Suprapubic skin (tissue), 4 donors: ENCODE measurements around the gene RAB25. TPM values are rescaled to one million over a fixed set of nuclear protein-coding genes. Genes with fewer than 3 reads are reported as not detected.

Experiments
- DNase-seq, 2 donors: peaks; one replicate each; pipeline ENCODE4 v3.0.0-alpha.2; 2019; ENCODE audit warnings: low spot score in 2 of 2
- H3K27ac ChIP-seq: fragments of 200-600 bp; sonication (generic); one replicate; pipeline ENCODE4 v1.5.1; 2019
- H3K27me3 ChIP-seq: fragments of 200-600 bp; sonication (generic); one replicate; pipeline ENCODE4 v1.5.1; 2019
- H3K36me3 ChIP-seq: fragments of 200-600 bp; sonication (generic); one replicate; pipeline ENCODE4 v1.5.1; 2019
- H3K4me1 ChIP-seq: fragments of 200-600 bp; sonication (generic); one replicate; pipeline ENCODE4 v1.5.1; 2019
- H3K4me3 ChIP-seq: fragments of 200-600 bp; sonication (generic); one replicate; pipeline ENCODE4 v1.5.1; 2019; ENCODE audit warnings: mild to moderate bottlenecking
- H3K9me3 ChIP-seq: fragments of 200-600 bp; sonication (generic); one replicate; pipeline ENCODE4 v1.5.1; 2019
- CTCF ChIP-seq, 2 donors: fragments of 200-600 bp in 1 of 2; fragments of 450-650 bp in 1 of 2; sonication (generic) in 1 of 2; IDR thresholded peaks; one replicate each; pipeline ENCODE4 v1.5.1; 2016 to 2019; ENCODE audit warnings: antibody characterized with exemption in 2 of 2, mild to moderate bottlenecking in 1 of 2, moderate library complexity in 1 of 2
- EP300 ChIP-seq: sonication (generic); formaldehyde crosslinking; IDR thresholded peaks from one replicate; pipeline ENCODE4 v1.6.1; 2017; ENCODE audit warnings: antibody characterized with exemption
- POLR2A ChIP-seq, 2 donors: fragments of 450-650 bp; IDR thresholded peaks; one replicate each; pipeline ENCODE4 v1.6.1; 2017; ENCODE audit warnings: antibody characterized with exemption in 2 of 2, mild to moderate bottlenecking in 2 of 2, moderate library complexity in 2 of 2
- POLR2AphosphoS5 ChIP-seq, 3 donors: sonication (generic); formaldehyde crosslinking; IDR thresholded peaks; one replicate each; pipeline ENCODE4 v1.6.1; 2017; ENCODE audit warnings: antibody characterized with exemption in 3 of 3
- WGBS: methylation state at CpG from one replicate; pipeline ENCODE4 v1.1.5; 2018; 5-methylcytosine and 5-hydroxymethylcytosine counted together
- total RNA-seq, 4 donors: library from RNA; depleted of rRNA; stranded (reverse); fragments of >200 nt; gene quantifications; one replicate each; pipeline ENCODE4 v1.1.0, GENCODE V29; 2016

The RAB25 gene
- total RNA-seq, 4 donors from 2014 or later: 150 to 284 (median 205) TPM

GRCh38 chr1:156091610-156092009, 30.6 kb downstream of the RAB25 start:
- no peak for DNase-seq
- no peak overlapping the region for H3K4me3 ChIP-seq
- H3K27ac ChIP-seq: no peak overlapping the region
- no peaks in the 10 kb centered on the region for H3K9me3 ChIP-seq
- 82% methylated on average over 2 of the region's 2 CpGs for WGBS
- H3K27me3 ChIP-seq: no peaks in the 10 kb centered on the region
- no peak for TF ChIP-seq CTCF (IDR thresholded peaks at IDR 0.05)
- TF ChIP-seq EP300: no peak
- TF ChIP-seq POLR2AphosphoS5 (IDR thresholded peaks at IDR 0.05): no peak
- H3K4me1 ChIP-seq: peaks cover 20% of the 10 kb centered on the region
- H3K36me3 ChIP-seq: no peaks in the 10 kb centered on the region

DNA sequence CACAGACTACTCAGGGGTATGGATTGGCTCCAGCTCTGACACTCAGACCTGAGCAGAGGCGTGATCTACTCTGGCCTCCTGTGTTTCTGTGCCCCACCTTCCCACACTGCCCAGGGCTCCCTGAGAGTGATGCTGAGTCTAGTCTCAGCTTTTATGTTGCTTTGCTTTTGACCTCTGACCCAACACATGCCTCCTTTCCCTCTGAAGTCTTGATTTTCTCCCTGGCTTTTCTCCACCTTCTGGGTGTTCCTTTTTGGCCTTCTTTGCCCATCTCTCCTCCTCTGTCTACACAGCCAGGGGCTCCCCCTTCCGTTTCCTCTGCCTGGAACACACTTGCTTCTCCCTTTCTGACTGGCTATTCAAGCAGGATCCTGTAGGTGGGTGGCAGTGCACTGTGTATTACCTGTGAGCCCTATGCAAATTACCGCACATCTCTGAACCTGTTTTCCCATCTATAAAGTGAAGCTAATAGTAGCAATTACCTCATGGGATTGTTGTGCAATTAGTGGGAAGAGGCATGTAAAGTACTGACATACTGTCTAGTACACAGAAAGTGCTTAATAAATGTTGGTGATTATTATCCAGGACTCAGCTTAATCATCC, 35.0 kb downstream of the RAB25 start:
- H3K27ac ChIP-seq: peak overlapping the region; percentile 93
- peaks cover 46% of the 10 kb centered on the region for H3K4me1 ChIP-seq
- H3K27me3 ChIP-seq: no peaks in the 10 kb centered on the region
- WGBS: 34% methylated on average over 3 of the region's 3 CpGs
- H3K36me3 ChIP-seq: no peaks in the 10 kb centered on the region
- TF ChIP-seq EP300 (no peak), POLR2A (IDR thresholded peaks at IDR 0.05) (no peak), CTCF (IDR thresholded peaks at IDR 0.05) (no peak), POLR2AphosphoS5 (IDR thresholded peaks at IDR 0.05) (no peak)
- H3K4me3 ChIP-seq: no peak overlapping the region
- DNase-seq: no peak
- H3K9me3 ChIP-seq: no peaks in the 10 kb centered on the region

GRCh38 chr1:156096640-156097391, 35.9 kb downstream of the RAB25 start:
- H3K4me1 ChIP-seq: peaks cover 53% of the 10 kb centered on the region
- H3K27me3 ChIP-seq: no peaks in the 10 kb centered on the region
- DNase-seq: peak; percentile 94 to 96
- no peak overlapping the region for H3K4me3 ChIP-seq
- peak overlapping the region; percentile 93 for H3K27ac ChIP-seq
- TF ChIP-seq CTCF (IDR thresholded peaks at IDR 0.05) (peak; percentile 90 to 95), POLR2AphosphoS5 (IDR thresholded peaks at IDR 0.05) (peak in 2 of 3 donors; percentile 82 to 88), EP300 (no peak), POLR2A (IDR thresholded peaks at IDR 0.05) (peak in 1 of 2 donors; percentile 36)
- WGBS: 16% methylated on average over 13 of the region's 14 CpGs
- no peaks in the 10 kb centered on the region for H3K9me3 ChIP-seq
- H3K36me3 ChIP-seq: no peaks in the 10 kb centered on the region

GRCh38 chr1:156097499-156098178, 36.7 kb downstream of the RAB25 start:
- H3K27ac ChIP-seq: peak overlapping the region; percentile 93
- DNase-seq: no peak
- no peak overlapping the region for H3K4me3 ChIP-seq
- no peaks in the 10 kb centered on the region for H3K27me3 ChIP-seq
- TF ChIP-seq CTCF (IDR thresholded peaks at IDR 0.05): no peak
- no peak for TF ChIP-seq POLR2AphosphoS5 (IDR thresholded peaks at IDR 0.05)
- TF ChIP-seq POLR2A (IDR thresholded peaks at IDR 0.05): no peak
- TF ChIP-seq EP300: no peak
- 77% methylated on average over 9 of the region's 9 CpGs for WGBS
- peaks cover 61% of the 10 kb centered on the region for H3K4me1 ChIP-seq
- H3K36me3 ChIP-seq: no peaks in the 10 kb centered on the region
- H3K9me3 ChIP-seq: no peaks in the 10 kb centered on the region

DNA sequence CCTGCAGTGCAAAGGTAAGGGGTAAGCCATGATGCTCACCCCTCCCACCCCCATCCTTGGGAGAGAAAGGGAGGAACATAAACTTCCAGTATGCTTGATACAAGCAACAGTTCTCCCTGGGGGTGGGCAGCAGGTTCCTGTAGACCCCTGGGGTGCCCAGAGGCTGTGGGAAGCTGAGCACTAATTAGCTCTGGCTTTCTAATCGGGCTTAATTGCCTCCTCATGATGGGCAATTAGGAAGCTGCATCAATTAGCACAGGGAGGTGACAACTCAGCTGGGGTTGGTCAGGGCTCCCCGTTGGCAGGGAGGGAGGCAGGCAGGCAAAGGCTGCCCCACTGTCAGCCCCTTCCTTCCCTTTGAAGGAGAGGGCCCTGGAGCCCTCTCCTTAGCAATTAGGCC, 37.8 kb downstream of the RAB25 start:
- Histone ChIP-seq H3K4me1 (peaks cover 73% of the 10 kb centered on the region), H3K36me3 (no peaks in the 10 kb centered on the region), H3K9me3 (no peaks in the 10 kb centered on the region), H3K27me3 (no peaks in the 10 kb centered on the region), H3K4me3 (no peak overlapping the region), H3K27ac (peak overlapping the region; percentile 93)
- no peak for TF ChIP-seq POLR2A (IDR thresholded peaks at IDR 0.05)
- TF ChIP-seq POLR2AphosphoS5 (IDR thresholded peaks at IDR 0.05): no peak
- TF ChIP-seq CTCF (IDR thresholded peaks at IDR 0.05): no peak
- no peak for TF ChIP-seq EP300
- 59% methylated on average over 2 of the region's 2 CpGs for WGBS
- DNase-seq: no peak
